Measurements from ENCODE around the gene LLGL2. TPM values are rescaled to one million over a fixed set of nuclear protein-coding genes. Genes with fewer than 3 reads are reported as not detected.

The LLGL2 gene
- total RNA-seq, 2 experiments from 2014 or later = 12.6 to 21.6 TPM

DNA sequence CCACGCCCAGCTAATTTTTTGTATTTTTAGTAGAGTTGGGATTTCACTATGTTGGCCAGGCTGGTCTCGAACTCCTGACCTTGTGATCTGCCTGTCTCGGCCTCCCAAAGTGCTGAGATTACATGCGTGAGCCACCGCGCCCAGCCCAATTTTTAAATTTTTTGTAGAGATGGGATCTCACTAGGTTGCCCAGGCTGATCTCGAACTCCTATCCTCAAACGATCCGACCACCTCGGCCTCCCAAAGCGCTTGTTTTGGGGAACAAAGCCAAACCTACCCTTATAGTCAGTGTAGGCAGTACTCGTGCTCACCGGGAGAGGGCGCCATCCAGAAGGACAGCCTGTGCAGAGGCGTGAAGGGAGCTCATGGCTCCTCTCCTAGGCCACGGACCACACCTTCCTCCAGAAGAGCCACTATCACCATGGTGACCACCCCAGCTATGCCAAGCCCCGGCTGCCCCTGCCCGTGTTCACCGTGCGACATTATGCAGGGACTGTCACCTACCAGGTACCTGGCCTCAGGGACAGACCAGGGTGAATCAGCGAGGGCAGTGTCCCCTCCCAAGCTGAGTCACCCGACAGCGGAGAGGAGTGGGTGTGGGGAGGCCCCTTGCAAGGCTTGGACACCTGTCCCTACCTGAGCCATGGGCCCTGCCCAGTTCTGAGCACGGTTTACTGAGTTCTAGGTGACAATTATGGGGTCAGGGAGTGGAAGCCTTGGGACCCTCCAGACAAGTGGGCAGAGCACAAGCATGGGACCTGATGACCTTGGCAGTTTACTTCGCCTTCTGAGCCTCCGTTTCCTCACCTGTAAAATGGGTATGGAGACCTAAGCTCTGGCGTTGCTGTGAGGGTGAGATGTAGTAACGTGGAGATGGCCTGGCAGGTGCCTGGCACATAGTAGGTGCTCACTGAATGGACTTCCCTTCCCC lies 75.8 kb downstream of the LLGL2 start:
- no peak overlapping the region for H3K4me2 ChIP-seq (ENCODE audit: low read length)
- no peak for TF ChIP-seq EZH2phosphoT487 (IDR thresholded peaks at IDR 0.05; ENCODE audit: borderline replicate concordance, low read depth, low read length)
- TF ChIP-seq, protein P1, sequence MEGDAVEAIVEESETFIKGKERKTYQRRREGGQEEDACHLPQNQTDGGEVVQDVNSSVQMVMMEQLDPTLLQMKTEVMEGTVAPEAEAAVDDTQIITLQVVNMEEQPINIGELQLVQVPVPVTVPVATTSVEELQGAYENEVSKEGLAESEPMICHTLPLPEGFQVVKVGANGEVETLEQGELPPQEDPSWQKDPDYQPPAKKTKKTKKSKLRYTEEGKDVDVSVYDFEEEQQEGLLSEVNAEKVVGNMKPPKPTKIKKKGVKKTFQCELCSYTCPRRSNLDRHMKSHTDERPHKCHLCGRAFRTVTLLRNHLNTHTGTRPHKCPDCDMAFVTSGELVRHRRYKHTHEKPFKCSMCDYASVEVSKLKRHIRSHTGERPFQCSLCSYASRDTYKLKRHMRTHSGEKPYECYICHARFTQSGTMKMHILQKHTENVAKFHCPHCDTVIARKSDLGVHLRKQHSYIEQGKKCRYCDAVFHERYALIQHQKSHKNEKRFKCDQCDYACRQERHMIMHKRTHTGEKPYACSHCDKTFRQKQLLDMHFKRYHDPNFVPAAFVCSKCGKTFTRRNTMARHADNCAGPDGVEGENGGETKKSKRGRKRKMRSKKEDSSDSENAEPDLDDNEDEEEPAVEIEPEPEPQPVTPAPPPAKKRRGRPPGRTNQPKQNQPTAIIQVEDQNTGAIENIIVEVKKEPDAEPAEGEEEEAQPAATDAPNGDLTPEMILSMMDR (conservative IDR thresholded peaks at IDR 0.05; ENCODE audit: low read length) = peak; percentile 97
- POLR2A ChIA-PET = interaction anchor here (1.5 kb wide), 1 partner anchor 57 kb away, joined by 4 read pairs; no protein-coding TSS in a partner anchor
- no TSS peak for BruUV-seq (replicated peaks)
- H4K20me1 ChIP-seq (ENCODE audit: insufficient read depth, low read length) = no peaks in the 10 kb centered on the region
- no peaks in the 10 kb centered on the region for H3K79me2 ChIP-seq (ENCODE audit: insufficient read depth, low read depth, low read length)
- H3K36me3 ChIP-seq (ENCODE audit: insufficient read depth, low read length) = no peaks in the 10 kb centered on the region
- CTCF ChIA-PET (ENCODE audit: unreplicated experiment) = interaction anchor here (0.5 to 1.4 kb wide), 13 partner anchors 8 to 153 kb away, joined by 3 to 22 read pairs (median 4); partner anchors contain the start of gene SMIM5
- H3K27ac ChIP-seq (ENCODE audit: low read depth, low read length, poor library complexity, severe bottlenecking) = no peak overlapping the region
- DNase-seq (ENCODE audit: low spot score) = peak; percentile 78
- no peak overlapping the region for H2AFZ ChIP-seq (ENCODE audit: low read length)
- H3K9me2 ChIP-seq (ENCODE audit: insufficient read depth, low read length) = no peaks in the 10 kb centered on the region
- H3K4me3 ChIP-seq (ENCODE audit: low read depth, low read length, poor library complexity, severe bottlenecking) = no peak overlapping the region
- no peaks in the 10 kb centered on the region for H3K9me3 ChIP-seq (ENCODE audit: low read length)
- H3K4me1 ChIP-seq (ENCODE audit: insufficient read depth, low read length, poor library complexity, severe bottlenecking) = no peaks in the 10 kb centered on the region
- intact Hi-C loops (cut with micrococcal nuclease; ENCODE audit: unreplicated experiment) = loop anchor here (1.0 kb wide), 2 partner anchors 52 to 149 kb away; no protein-coding TSS in a partner anchor

GRCh38 chr17:75602644-75603043 lies 77.1 kb downstream of the LLGL2 start:
- H3K9me3 ChIP-seq (ENCODE audit: low read length) = no peaks in the 10 kb centered on the region
- no peaks in the 10 kb centered on the region for H3K36me3 ChIP-seq (ENCODE audit: insufficient read depth, low read length)
- POLR2A ChIA-PET = no interaction called here
- BruUV-seq (replicated peaks) = no TSS peak
- intact Hi-C loops (cut with micrococcal nuclease; ENCODE audit: unreplicated experiment) = no loop called here
- TF ChIP-seq EZH2phosphoT487 (IDR thresholded peaks at IDR 0.05; ENCODE audit: borderline replicate concordance, low read depth, low read length) = no peak
- TF ChIP-seq, protein P1 (conservative IDR thresholded peaks at IDR 0.05; ENCODE audit: low read length) = no peak
- CTCF ChIA-PET (ENCODE audit: unreplicated experiment) = interaction anchor here (1.4 to 1.5 kb wide), 2 partner anchors 48 to 116 kb away, joined by 3 to 5 read pairs; no protein-coding TSS in a partner anchor
- no peak overlapping the region for H2AFZ ChIP-seq (ENCODE audit: low read length)
- H3K4me1 ChIP-seq (ENCODE audit: insufficient read depth, low read length, poor library complexity, severe bottlenecking) = no peaks in the 10 kb centered on the region
- no peak overlapping the region for H3K4me3 ChIP-seq (ENCODE audit: low read depth, low read length, poor library complexity, severe bottlenecking)
- H4K20me1 ChIP-seq (ENCODE audit: insufficient read depth, low read length) = no peaks in the 10 kb centered on the region
- no peak overlapping the region for H3K4me2 ChIP-seq (ENCODE audit: low read length)
- H3K9me2 ChIP-seq (ENCODE audit: insufficient read depth, low read length) = no peaks in the 10 kb centered on the region
- no peaks in the 10 kb centered on the region for H3K79me2 ChIP-seq (ENCODE audit: insufficient read depth, low read depth, low read length)
- no peak for DNase-seq (ENCODE audit: low spot score)
- no peak overlapping the region for H3K27ac ChIP-seq (ENCODE audit: low read depth, low read length, poor library complexity, severe bottlenecking)
